Keratinocyte (primary cell): ENCODE measurements around the gene OR8G5. TPM values are rescaled to one million over a fixed set of nuclear protein-coding genes. Genes with fewer than 3 reads are reported as not detected.

Experiments
- DNase-seq: peaks from one replicate; pipeline ENCODE4 v3.0.0-alpha.2; 2011; ENCODE audit warnings: low read depth, missing footprints, low spot score
- FAIRE-seq: peaks from 2 replicates; lab custom pipeline; 2011; peaks lifted over from hg19 to GRCh38; lab: Jason Lieb, UNC
- H2AFZ ChIP-seq: 2 replicates; pipeline ENCODE4 v1.6.0; 2012; ENCODE audit warnings: low read length, control low read depth, inconsistent platforms; ENCODE audit not compliant: control insufficient read depth
- H3K27ac ChIP-seq: 2 replicates; pipeline ENCODE4 v1.5.1; 2011; ENCODE audit warnings: low read length; ENCODE audit not compliant: control insufficient read depth, insufficient read depth
- H3K27me3 ChIP-seq: 3 replicates; pipeline ENCODE4 v1.6.0; 2011; ENCODE audit warnings: low read length; ENCODE audit not compliant: control insufficient read depth, insufficient read depth; ENCODE audit errors: extremely low read depth
- H3K36me3 ChIP-seq, 2 experiments: 2 replicates in 1 of 2; 3 replicates in 1 of 2; pipeline ENCODE4 v1.5.1; 2011; ENCODE audit warnings: low read length in 2 of 2, mild to moderate bottlenecking in 1 of 2; ENCODE audit not compliant: control insufficient read depth in 2 of 2, insufficient read depth in 2 of 2; ENCODE audit errors: extremely low read depth in 1 of 2
- H3K4me1 ChIP-seq: 3 replicates; pipeline ENCODE4 v1.5.1; 2011; ENCODE audit warnings: low read length; ENCODE audit not compliant: control insufficient read depth, insufficient read depth; ENCODE audit errors: extremely low read depth
- H3K4me2 ChIP-seq: 3 replicates; pipeline ENCODE4 v1.6.0; 2011; ENCODE audit warnings: low read depth, low read length; ENCODE audit not compliant: control insufficient read depth, insufficient read depth; ENCODE audit errors: extremely low read depth
- H3K4me3 ChIP-seq, 3 experiments: fragments of 200-600 bp in 1 of 3; sonication (generic) in 1 of 3; 2 replicates in 2 of 3; 3 replicates in 1 of 3; pipeline ENCODE4 v1.5.1; 2011 to 2016; ENCODE audit warnings: low read length in 3 of 3, mild to moderate bottlenecking in 3 of 3, control low read depth in 2 of 3, inconsistent platforms in 1 of 3, low read depth in 1 of 3, mixed read lengths in 1 of 3, mixed run types in 1 of 3, moderate library complexity in 1 of 3; ENCODE audit not compliant: control insufficient read depth in 2 of 3, insufficient read depth in 2 of 3; ENCODE audit errors: extremely low read depth in 1 of 3
- H3K79me2 ChIP-seq: 2 replicates; pipeline ENCODE4 v1.6.0; 2012; ENCODE audit warnings: low read length; ENCODE audit not compliant: control insufficient read depth, insufficient read depth
- H3K9ac ChIP-seq: 3 replicates; pipeline ENCODE4 v1.6.0; 2011; ENCODE audit warnings: low read length; ENCODE audit not compliant: control insufficient read depth, insufficient read depth; ENCODE audit errors: extremely low read depth
- H3K9me1 ChIP-seq: 3 replicates; pipeline ENCODE4 v1.6.0; 2011; ENCODE audit warnings: low read length; ENCODE audit not compliant: control insufficient read depth, insufficient read depth; ENCODE audit errors: extremely low read depth
- H3K9me3 ChIP-seq: 2 replicates; pipeline ENCODE4 v1.5.1; 2012; ENCODE audit warnings: low read depth, low read length; ENCODE audit not compliant: control insufficient read depth
- H4K20me1 ChIP-seq: 3 replicates; pipeline ENCODE4 v1.6.0; 2011; ENCODE audit warnings: low read length; ENCODE audit not compliant: control insufficient read depth, insufficient read depth; ENCODE audit errors: extremely low read depth
- CTCF ChIP-seq, 3 experiments: IDR thresholded peaks in 1 of 3; conservative IDR thresholded peaks in 1 of 3; optimal IDR thresholded peaks in 1 of 3; 2 replicates in 2 of 3; 3 replicates in 1 of 3; pipeline versions ENCODE3 to v1.5.1; 2011; ENCODE audit warnings: low read length in 3 of 3, mild to moderate bottlenecking in 3 of 3, moderate library complexity in 2 of 3, control low read depth in 1 of 3, inconsistent platforms in 1 of 3; ENCODE audit not compliant: insufficient read depth in 2 of 3; ENCODE audit errors: extremely low read depth in 1 of 3
- EZH2 ChIP-seq: IDR thresholded peaks from one replicate; pipeline ENCODE4 v1.6.1; 2012; ENCODE audit warnings: inconsistent platforms, mild to moderate bottlenecking, low read length, moderate library complexity
- dilution Hi-C: fragments of 300-500 bp; cut with MboI; formaldehyde crosslinking; loops from one replicate; pipeline ENCODE4 v1.7.0; 2020; ENCODE audit warnings: low sequenced_read_pairs; ENCODE audit not compliant: extremely low pct_ligation_motif_present
- polyA plus RNA-seq, 5 experiments: library from polyadenylated mRNA; depleted of rRNA in 3 of 5; stranded (reverse) in 3 of 5; stranded (forward) in 1 of 5; unstranded in 1 of 5; fragments of >200 nt; gene quantifications; 1 replicate in 1 of 5; 2 replicates in 3 of 5; 3 replicates in 1 of 5; pipeline versions ENCODE4 v1.2.1 to v1.2.3, GENCODE V29; 2011 to 2012; ENCODE audit warnings: missing spikeins in 2 of 5, low read depth in 1 of 5, low replicate concordance in 1 of 5

The OR8G5 gene
- polyA plus RNA-seq, 1 donor (not counting 4 experiments of a cell fraction or from before 2014, with no cell fraction given) = not detected

GRCh38 chr11:124310721-124311120, 54.5 kb downstream of the OR8G5 start:
- no peaks in the 10 kb centered on the region for H4K20me1 ChIP-seq
- TF ChIP-seq CTCF (optimal IDR thresholded peaks at IDR 0.05 in 1 of 3, IDR thresholded peaks at IDR 0.05 in 1 of 3, conservative IDR thresholded peaks at IDR 0.05 in 1 of 3; ENCODE audit: extremely low read depth in 1 of 3, insufficient read depth in 2 of 3, low read length in 3 of 3) = no peak
- TF ChIP-seq EZH2 = no peak
- H3K4me2 ChIP-seq = no peak overlapping the region
- no peak overlapping the region for H3K9ac ChIP-seq
- H3K27me3 ChIP-seq = no peaks in the 10 kb centered on the region
- H3K27ac ChIP-seq = no peak overlapping the region
- no peak overlapping the region for H2AFZ ChIP-seq
- FAIRE-seq (no peak), DNase-seq (no peak)
- H3K4me1 ChIP-seq = no peaks in the 10 kb centered on the region
- no peaks in the 10 kb centered on the region for H3K9me3 ChIP-seq
- no peaks in the 10 kb centered on the region for H3K36me3 ChIP-seq
- H3K79me2 ChIP-seq = no peaks in the 10 kb centered on the region
- H3K9me1 ChIP-seq = no peaks in the 10 kb centered on the region
- dilution Hi-C loops = no loop called here
- no peak overlapping the region for H3K4me3 ChIP-seq

- no peaks in the 10 kb centered on the region for H3K36me3 ChIP-seq
- H4K20me1 ChIP-seq = no peaks in the 10 kb centered on the region
- no peak overlapping the region for H3K4me2 ChIP-seq
- H3K9me1 ChIP-seq = no peaks in the 10 kb centered on the region
- H3K4me1 ChIP-seq = no peaks in the 10 kb centered on the region
- H3K9ac ChIP-seq = no peak overlapping the region
- H3K9me3 ChIP-seq = no peaks in the 10 kb centered on the region
- no peak overlapping the region for H2AFZ ChIP-seq
- H3K4me3 ChIP-seq = no peak overlapping the region
- no peaks in the 10 kb centered on the region for H3K79me2 ChIP-seq
- FAIRE-seq = no peak
- no peak overlapping the region for H3K27ac ChIP-seq
- dilution Hi-C loops = no loop called here
- H3K27me3 ChIP-seq = no peaks in the 10 kb centered on the region
- no peak for TF ChIP-seq EZH2
- TF ChIP-seq CTCF (optimal IDR thresholded peaks at IDR 0.05 in 1 of 3, IDR thresholded peaks at IDR 0.05 in 1 of 3, conservative IDR thresholded peaks at IDR 0.05 in 1 of 3; ENCODE audit: extremely low read depth in 1 of 3, insufficient read depth in 2 of 3, low read length in 3 of 3) = no peak
- DNase-seq = no peak
Measured at GRCh38 chr11:124311269-124311668, 55.1 kb downstream of the OR8G5 start.
